Daoy (cell line): ENCODE measurements around the gene CAPRIN2. TPM values are rescaled to one million over a fixed set of nuclear protein-coding genes. Genes with fewer than 3 reads are reported as not detected.

Source experiments
- DNase-seq: peaks from one replicate; pipeline ENCODE4 v3.0.0-alpha.2; 2015; ENCODE audit warnings: low read depth
- total RNA-seq: library from RNA; depleted of rRNA; stranded (reverse); fragments of >200 nt; shearing (Covaris generic); gene quantifications from 2 replicates; pipeline ENCODE4 v1.2.3, GENCODE V29; 2014; rRNA removed

Gene CAPRIN2
- total RNA-seq, 1 experiment from 2014 or later: 14.8 TPM

DNA sequence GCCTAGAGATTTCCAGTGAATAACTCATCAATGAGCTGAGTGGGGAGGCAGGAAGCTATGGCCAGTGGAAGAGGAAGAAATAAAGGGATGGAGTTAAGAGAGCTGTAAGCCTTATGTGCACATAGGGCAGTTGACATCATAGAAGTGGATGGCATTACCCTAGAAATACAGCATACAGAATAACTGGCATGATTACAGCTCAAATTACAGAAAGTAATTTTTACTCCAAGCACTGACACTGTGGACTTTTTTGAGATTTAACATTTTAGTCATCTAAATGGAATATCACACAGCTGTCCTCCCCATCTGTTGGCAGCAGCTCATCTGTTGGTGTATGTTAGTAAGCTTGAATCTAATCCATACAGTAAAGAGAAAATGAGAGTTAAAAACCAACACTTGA lies 53.7 kb downstream of the CAPRIN2 start:
- no peak for DNase-seq

DNA sequence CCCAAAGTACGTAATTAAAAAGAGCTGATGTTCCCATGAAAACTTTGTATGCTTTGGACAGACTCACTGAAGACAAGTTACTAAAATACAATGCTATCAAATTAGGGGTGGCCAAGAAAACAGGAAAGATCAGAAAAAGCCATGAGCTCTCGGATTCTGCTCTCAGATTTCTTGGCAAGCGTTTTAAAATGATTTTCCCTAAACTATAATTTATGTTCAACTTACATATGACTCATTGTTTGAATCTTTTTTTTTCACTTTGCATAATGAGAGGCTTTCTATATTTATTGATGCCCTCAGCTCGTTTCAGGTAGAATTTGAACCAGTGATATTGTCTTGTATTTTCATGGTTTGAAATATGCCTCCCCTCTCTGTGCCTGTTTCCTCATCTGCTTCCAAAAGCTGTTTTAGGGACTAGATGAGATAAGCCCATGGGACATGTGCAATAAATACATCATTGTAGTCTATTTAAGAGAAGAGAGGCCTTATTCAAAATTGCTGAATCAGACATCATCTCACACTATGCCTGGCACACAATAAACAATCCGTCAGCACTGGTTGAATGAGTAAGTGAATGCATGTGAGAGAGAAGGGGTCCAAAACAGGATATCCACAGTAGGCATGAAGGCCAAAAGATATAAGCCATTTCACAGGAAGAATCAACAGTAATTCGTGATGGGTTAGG lies 54.4 kb downstream of the CAPRIN2 start:
- DNase-seq: no peak

DNA sequence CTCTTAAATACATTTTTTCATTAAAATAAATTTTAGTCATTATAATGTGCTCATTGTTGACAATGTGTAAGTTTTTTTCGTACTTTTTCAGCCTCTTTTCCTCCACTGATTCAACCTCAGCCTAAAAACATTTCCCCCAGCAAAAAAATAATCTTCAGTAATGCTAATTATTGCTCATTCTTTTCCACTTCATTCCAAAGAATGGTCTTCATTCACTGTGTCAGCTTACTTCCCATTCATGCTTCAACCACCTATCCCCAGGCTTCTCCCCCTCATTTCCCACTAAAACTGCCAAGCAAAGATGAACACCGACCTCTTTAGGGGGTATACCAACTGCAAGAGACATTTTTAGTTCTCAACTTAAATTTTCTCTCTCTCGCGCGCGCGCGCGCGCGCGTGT lies 56.4 kb downstream of the CAPRIN2 start:
- no peak for DNase-seq

DNA sequence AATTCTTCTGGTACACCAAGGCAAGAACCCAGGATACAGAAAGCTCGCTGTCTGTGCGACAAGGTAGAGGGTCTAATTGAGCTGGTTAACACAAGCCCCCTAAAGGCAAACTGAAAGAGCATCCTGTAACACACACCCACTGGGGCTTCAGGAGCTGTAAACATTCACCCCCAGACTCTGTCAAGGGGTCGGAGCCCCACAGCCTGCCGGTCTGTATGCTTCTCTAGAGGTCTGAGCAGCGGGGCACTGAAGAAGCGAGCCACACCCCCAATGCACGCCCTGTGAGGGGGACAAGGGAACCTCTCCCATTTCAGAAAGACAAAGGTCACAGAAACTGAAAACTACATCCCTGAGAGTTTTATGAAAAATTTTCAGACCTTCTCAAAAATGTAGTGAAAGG lies 57.8 kb downstream of the CAPRIN2 start:
- DNase-seq: no peak

DNA sequence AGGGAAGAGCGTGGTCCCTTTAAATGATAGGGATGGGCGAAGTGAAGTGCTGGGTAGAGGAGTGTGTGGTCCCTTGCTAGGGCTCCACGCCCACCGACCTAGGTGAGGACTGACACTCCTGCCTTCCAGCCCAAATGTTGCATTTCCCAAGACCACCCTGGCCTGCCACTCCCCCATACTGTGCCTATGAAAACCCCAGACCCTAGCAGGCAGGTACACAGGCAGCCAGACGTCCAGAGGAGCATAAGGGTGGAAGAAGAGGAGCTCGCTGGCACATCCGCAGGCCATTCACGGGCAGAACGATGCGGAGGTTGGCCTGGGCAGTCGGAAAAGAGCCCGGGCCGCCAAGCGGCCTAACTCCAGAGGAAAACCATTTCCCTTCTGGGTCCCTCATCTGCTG lies 58.3 kb downstream of the CAPRIN2 start:
- DNase-seq: no peak

DNA sequence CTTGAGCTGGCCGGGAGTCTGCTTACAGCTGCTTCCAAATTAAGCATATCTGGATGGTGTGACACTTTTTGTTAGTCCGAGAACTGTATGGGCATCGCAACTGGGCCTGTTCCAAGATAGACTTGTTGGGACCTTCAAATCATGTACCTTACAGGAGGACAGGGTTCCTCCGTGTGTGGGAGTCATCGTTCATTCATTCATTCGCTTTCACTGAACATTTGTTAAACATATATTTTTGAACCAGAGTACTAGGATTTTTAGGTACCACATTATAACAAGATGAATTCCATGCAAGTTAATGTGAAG lies 58.7 kb downstream of the CAPRIN2 start:
- DNase-seq: no peak

DNA sequence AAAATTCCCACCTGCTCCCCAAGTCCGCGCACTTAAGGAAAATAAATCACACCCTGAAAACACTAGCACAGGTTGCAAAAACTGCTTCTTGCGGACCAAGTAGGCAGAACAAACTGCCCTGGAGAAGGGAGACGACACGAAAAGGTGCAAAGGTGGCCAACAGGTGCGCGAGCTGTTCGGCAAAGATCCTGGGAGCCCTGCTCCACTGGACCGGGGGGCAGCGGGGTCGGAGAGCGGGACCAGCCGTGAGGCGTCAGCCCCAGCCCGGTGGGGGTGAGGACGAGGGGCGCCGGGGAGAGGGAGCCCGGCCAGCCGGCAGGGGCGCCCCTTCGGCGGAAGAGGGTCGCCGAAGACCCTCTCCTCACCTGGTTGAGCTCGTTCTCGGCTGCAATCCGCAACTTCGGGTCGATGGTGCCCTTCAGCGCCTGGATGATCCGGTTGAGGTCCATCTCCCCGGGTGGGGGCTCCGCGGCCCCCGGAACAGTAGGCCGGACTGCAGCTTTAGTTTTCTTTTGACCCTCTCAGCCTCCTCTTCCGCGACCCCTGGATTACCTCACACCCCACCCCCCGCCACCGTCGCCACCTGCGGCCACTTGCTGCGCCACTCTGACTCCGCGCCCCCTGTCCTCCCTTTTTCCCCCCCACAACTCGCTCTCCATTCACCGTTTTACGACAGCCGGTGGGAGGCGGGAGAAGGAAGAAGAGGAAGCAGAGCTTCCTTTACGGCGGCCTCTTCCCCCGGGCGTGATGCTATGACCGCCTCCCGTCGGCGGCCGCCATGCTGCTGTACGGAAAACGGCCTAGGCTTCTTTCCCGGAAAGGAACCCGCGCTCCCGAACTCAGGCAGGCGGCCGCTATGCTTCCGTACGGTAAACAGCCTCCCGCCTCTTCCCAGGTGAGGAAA lies 59.3 kb downstream of the CAPRIN2 start, which contains the start of gene IPO8:
IPO8 (minus strand) TSS at position 671 of the 904 bp plus-strand sequence; CDS start at position 449, 222 bp downstream.
- peak; percentile 96 for DNase-seq

DNA sequence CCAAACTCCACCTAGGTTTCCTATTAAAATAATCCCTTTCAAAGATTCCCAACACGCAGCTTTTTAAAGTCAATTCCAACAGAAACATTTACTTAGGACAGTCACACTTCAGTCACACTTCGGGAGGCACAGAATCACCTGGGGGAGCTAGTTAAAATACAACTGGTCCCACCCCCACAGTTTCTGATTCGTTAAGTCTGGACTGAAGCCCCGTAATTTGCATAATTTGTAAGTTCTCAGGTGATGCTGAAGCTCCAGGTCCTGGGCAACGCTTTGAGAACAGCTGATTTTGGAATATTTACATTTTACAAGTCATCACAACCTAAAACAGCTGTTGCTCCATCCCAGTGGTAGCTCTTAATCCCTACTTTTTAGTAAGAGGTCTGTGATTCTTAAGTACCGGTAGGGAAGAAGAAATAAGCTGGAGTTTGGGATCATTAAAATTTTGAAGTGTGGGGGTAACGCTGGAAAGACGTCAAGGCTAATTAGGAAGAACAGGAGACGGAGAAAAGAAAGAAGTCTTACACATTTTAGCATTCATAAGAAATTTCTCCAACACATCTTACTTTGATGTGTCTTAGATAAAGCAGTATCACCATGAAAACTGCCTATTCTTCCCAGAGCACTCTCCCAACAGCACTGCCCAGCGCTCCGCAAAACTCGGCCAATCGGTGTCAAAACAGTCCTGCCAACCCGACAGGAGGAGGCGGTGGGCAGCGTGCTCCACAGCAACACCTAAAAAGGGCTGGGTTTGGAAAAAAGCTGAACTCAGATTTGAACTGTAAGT lies 60.1 kb downstream of the CAPRIN2 start:
- DNase-seq: peak; percentile 63

DNA sequence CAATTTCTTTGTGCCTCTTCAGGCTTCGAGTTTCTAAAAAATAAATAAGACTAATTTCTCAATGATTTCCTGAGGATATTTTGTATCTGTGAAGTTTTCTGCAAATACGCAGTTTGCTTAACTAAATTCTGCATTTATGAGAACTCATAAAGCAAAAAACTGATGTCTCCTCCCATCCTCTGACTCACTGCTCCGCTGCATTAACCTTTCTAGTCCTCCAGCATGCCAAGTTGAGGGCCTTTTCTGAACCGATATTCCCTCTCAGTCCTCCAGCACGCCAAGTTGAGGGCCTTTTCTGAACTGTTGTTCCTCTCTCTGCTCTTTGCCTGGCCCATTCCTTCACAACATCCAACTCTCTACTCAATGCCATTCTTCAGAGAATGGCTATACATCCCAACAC lies 62.3 kb downstream of the CAPRIN2 start:
- peak; percentile 34 for DNase-seq

DNA sequence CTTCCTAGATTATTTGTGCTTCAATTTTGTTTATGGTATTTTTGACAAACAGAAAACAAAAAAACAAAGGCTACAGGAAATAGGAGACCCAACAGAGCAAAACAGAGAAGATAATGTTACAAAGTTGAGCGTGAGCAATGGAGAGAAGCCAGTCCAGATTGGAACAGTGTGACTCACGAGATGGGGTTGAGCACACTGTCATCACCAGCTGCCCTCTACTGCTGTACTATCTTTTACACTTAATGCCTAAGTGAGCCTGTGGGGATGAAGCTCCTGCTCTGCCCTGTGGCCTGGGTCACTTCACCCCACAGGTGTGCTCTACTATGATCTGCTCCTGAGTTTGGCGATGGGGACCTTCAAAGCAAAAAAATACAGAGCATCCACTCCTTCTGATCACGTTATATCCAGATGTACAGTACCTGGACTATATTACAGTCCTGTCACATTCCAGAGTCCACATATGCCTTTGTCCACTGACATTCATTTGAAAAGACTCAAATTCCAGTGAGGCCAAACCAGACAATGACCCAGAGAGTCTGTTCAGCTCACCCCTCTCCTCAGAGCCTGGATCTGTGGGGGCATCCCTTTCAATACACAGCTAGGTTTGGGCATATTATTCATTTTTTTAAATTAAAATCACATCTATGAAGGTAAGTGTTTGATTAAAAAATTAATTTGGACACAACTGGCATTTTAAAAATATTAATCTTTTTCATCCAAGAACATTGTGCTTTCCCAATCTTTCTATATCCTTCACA lies 63.5 kb downstream of the CAPRIN2 start:
- peak; percentile 80 for DNase-seq

DNA sequence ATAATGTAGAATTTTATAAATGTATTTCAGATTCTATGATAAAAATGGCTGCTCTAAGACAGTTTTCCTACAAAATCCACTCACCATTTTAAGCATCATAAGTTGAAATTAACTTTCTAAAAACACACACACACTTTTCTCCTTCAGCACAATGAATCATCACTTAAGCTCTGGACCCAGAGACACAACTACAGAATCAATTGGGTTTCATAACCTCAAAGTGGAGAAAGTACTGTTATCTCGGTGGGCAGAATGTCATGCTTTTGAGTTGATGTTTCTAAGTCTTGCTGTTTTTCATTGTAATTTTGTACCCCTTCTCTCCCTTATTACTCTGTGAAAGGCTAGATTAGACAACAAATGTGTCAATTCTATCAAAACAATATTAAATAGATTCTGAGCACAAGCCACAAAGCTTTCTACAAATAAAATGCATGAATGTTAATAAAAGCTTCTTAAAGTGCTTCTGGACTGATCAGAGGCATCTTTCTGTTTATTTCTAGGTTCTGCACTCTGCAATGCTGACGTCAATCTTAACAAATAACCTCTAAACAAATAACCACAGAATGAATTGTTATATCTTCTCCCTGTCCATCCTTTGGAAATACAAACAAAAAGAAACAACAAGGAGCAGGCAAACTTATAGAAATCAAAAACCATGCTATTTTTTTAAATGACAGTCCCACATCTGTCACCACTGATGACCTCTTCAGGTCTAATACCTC lies 67.3 kb downstream of the CAPRIN2 start:
- no peak for DNase-seq

DNA sequence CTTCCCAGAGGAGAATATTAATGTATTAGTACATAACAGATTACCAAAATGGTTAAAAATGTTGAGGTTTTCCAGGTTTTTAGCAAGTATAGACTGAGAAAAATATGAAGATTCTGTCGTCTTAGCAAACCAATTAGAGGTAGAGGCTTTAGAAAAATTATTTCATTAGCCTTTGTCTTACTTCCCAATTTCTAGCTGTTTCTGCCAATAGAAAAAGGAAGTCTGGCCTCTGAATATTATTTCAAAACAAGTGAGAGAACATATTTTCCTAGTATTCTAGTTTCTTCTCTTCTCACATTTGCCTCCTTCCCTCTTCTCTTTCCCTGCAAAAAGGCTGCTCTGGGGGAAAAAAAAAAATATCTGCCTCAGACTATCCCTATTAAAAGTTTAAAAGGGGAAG lies 75.5 kb downstream of the CAPRIN2 start:
- no peak for DNase-seq

DNA sequence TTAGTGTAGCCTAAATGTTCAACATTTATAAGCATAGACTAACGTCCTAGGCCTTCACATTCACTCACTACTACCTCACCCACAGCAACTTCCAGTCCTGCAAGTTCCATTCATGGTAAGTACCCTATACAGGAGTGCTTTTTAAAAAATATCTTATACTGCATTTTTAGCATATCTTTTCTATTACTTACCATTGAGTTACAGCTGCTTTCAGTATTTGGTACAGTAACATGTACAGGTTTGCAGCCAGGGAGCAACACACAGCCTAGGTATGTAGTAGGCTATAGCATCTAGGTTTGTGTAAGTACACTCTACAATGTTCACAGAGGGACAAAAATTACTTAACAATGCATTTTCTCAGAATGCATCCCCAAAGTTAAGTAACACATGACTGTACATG lies 76.5 kb downstream of the CAPRIN2 start:
- no peak for DNase-seq

DNA sequence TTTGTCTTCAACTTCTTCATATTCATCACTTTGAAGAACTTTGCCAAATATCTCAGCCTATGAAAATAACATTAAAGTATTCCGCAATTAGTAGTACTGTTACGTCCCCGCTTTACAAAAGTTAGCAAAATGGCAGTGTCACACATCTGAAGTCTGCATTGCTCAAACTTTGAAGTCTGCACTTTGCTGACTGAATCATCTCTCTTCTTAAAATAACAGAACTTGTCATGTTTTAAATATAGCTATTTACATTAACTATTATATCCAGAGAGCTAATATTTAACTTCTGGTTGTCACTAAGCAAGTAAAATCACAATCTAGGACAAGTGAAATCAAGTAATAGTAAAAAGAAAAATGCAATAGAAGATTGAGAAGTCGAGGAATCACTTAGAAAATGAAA lies 93.5 kb downstream of the CAPRIN2 start:
- DNase-seq: no peak

Other genes starting within 250 kb of the CAPRIN2 start
- 22.3 and 27.9 TPM in 2 replicates for gene IPO8, start 59.1 kb downstream of the CAPRIN2 start, total RNA-seq
- gene TSPAN11, start 171.8 kb upstream of the CAPRIN2 start, total RNA-seq: 0.15 TPM in 1 of 2 replicates, not detected in the other